Transverse colon (tissue), 4 donors: ENCODE measurements around the gene OCSTAMP. TPM values are rescaled to one million over a fixed set of nuclear protein-coding genes. Genes with fewer than 3 reads are reported as not detected.

ENCODE experiments used
- DNase-seq: peaks from one replicate; pipeline ENCODE4 v3.0.0-alpha.2; 2019
- H3K27ac ChIP-seq, 4 donors: fragments of 200-600 bp; sonication (generic); 2 replicates each; pipeline ENCODE4 v1.5.1; 2016 to 2018; ENCODE audit warnings: inconsistent platforms in 4 of 4
- H3K27me3 ChIP-seq: fragments of 200-600 bp; sonication (generic); 2 replicates; pipeline ENCODE4 v1.5.1; 2017; ENCODE audit warnings: inconsistent platforms
- H3K36me3 ChIP-seq, 4 donors: fragments of 200-600 bp; sonication (generic); 2 replicates each; pipeline ENCODE4 v1.5.1; 2017 to 2019; ENCODE audit warnings: inconsistent platforms in 4 of 4
- H3K4me1 ChIP-seq, 4 donors: fragments of 200-600 bp; sonication (generic); 2 replicates each; pipeline ENCODE4 v1.5.1; 2017 to 2020; ENCODE audit warnings: inconsistent platforms in 4 of 4
- H3K4me3 ChIP-seq, 4 donors: fragments of 200-600 bp; sonication (generic); 1 replicate in 1 of 4; 2 replicates in 3 of 4; pipeline versions ENCODE4 v1.5.1 to v1.6.1; 2017 to 2019; ENCODE audit warnings: inconsistent platforms in 4 of 4
- H3K9me3 ChIP-seq, 2 donors: fragments of 200-600 bp; sonication (generic); 2 replicates each; pipeline ENCODE4 v1.5.1; 2017 to 2019; ENCODE audit warnings: inconsistent platforms in 2 of 2
- CTCF ChIP-seq, 5 experiments: fragments of 200-600 bp in 3 of 5; fragments of 450-650 bp in 2 of 5; sonication (generic) in 3 of 5; IDR thresholded peaks; 1 replicate in 2 of 5; 2 replicates in 3 of 5; pipeline ENCODE4 v1.5.1; 2016 to 2017; ENCODE audit warnings: antibody characterized with exemption in 5 of 5, inconsistent platforms in 3 of 5, mild to moderate bottlenecking in 2 of 5, moderate library complexity in 1 of 5
- EP300 ChIP-seq: sonication (generic); formaldehyde crosslinking; IDR thresholded peaks from one replicate; pipeline ENCODE4 v1.6.1; 2017; ENCODE audit warnings: antibody characterized with exemption, low read depth
- POLR2A ChIP-seq: fragments of 450-650 bp; IDR thresholded peaks from one replicate; pipeline ENCODE4 v1.6.1; 2016; ENCODE audit warnings: antibody characterized with exemption, mild to moderate bottlenecking, moderate library complexity
- POLR2AphosphoS5 ChIP-seq, 3 donors: sonication (generic); formaldehyde crosslinking; IDR thresholded peaks; one replicate each; pipeline ENCODE4 v1.6.1; 2016; ENCODE audit warnings: antibody characterized with exemption in 3 of 3
- WGBS, 2 donors: methylation state at CpG; one replicate each; pipeline ENCODE4 v1.1.5; 2018; ENCODE audit warnings: low coverage in 1 of 2; 5-methylcytosine and 5-hydroxymethylcytosine counted together
- in situ Hi-C, 4 donors: fragments of 200-750 bp; cut with MboI; loops; one replicate each; pipeline versions ENCODE4 v1.15.0 to v1.15.1; 2017; ENCODE audit warnings: low sequenced_read_pairs in 3 of 4, low pct_ligation_motif_present in 1 of 4, low pct_unique_long_range_greater_than_20kb in 1 of 4
- intact Hi-C: fragments of 100-400 bp; cut with DNase I; formaldehyde crosslinking; loops from one replicate; pipeline ENCODE4 v1.15.1; 2023; ENCODE audit warnings: low total_unique reads
- total RNA-seq, 4 donors: library from RNA; depleted of rRNA; stranded (reverse); fragments of >200 nt; gene quantifications; one replicate each; pipeline ENCODE4 v1.1.0, GENCODE V29; 2016

The OCSTAMP gene
- total RNA-seq, 4 donors from 2014 or later: not detected

DNA sequence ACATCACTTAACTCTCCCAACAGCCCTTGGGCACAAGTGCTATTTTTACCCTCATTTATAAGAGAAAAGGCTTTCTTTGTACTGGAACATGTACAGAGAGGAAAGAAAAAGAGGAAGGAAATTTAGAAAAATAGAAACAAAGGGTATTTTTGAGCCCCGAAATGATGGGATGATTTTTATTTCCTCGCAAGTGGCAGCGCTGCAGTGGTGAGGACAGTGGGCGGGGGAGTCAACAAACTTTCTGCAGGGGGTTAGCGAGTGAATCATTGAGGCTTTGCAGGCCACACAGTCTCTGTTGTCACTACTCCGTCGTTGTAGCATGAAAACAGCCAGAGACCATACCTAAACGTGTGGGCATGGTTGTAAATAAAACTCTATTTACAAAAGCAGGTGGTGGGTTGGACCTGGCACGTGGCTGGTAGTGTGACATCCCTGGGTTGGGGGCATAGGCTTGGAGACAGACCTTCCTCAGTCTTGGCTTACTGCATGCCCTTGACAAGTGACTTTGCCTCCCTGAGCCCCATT is 25.5 kb upstream of the OCSTAMP start:
- no peak for TF ChIP-seq EP300
- TF ChIP-seq POLR2AphosphoS5 (IDR thresholded peaks at IDR 0.05): no peak
- no peak for TF ChIP-seq POLR2A
- TF ChIP-seq CTCF (IDR thresholded peaks at IDR 0.05): no peak
- Histone ChIP-seq H3K4me1 (no peaks in the 10 kb centered on the region), H3K27ac (no peak overlapping the region), H3K27me3 (no peaks in the 10 kb centered on the region), H3K36me3 (no peaks in the 10 kb centered on the region), H3K4me3 (no peak overlapping the region), H3K9me3 (no peaks in the 10 kb centered on the region)
- intact Hi-C loops (no loop called here), in situ Hi-C loops (no loop called here)
- DNase-seq: no peak
- 36 to 51% methylated on average over 4 to 9 of the region's 9 CpGs for WGBS, 2 donors

DNA sequence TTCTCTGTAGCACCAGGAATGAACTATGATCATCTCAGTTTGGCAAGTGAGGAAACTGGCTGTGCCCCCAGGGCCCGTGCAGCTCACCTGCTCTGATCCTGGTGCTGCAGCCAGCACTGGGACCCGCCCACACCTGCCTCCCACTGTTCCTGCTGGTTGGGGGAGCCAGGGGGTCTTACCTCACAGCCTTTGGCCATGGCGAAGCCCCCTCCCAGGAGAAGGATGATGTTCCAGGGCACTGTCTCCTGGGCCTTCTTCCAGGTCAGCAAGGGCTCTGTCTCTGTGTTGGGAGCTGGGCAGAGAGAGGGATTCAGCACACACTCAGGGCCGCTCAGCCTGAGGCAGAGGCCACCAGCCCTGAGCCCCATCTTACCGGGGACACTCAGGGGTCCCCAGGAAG is 24.9 kb upstream of the OCSTAMP start:
- no peak for DNase-seq
- no peak for TF ChIP-seq EP300
- no peak for TF ChIP-seq CTCF (IDR thresholded peaks at IDR 0.05)
- TF ChIP-seq POLR2A: no peak
- no peak for TF ChIP-seq POLR2AphosphoS5 (IDR thresholded peaks at IDR 0.05)
- Histone ChIP-seq H3K27me3 (no peaks in the 10 kb centered on the region), H3K4me3 (no peak overlapping the region), H3K36me3 (no peaks in the 10 kb centered on the region), H3K4me1 (no peaks in the 10 kb centered on the region), H3K27ac (no peak overlapping the region), H3K9me3 (no peaks in the 10 kb centered on the region)
- WGBS, 2 donors: 73% methylated on average over 4 of the region's 5 CpGs; no CpG with 5 or more reads in 1 of the 2 donors
- in situ Hi-C loops (no loop called here), intact Hi-C loops (no loop called here)

DNA sequence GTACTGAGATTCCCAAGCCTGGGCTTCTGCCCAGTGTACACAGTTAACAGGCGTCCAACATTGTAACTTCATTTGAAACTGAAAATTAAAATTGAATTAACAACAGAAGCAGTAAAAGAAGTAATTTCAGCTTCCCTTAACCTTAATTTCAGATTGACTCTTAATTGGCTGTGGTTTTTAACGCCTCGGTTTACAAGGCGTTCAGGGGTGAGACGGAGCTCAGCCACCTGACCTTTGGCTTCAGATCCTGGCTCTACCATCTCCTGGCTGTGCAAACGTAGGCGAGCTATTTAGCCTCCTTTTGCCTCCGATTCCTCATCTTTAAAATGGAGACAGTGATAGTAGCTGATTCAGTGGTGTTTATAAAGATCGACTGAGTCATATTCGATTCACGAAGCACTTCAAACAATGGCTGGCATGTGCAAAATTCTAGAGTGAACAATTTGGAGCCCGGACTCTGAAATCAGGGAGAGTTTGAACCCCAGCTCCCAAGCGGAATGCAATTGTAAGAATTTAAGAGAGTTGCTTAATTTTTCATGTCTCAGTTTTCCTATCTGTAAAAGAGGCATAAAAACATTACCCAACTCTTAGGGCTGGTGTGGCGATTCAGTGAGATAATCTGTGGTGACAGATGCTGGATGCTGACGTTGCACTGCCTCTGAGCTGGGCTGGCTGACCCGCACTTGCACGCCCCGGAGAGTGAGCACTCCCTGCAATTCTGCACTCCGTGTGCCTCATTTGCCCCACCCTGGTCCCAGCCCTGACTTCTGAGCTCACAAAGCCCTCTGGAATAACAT is 23.5 kb upstream of the OCSTAMP start:
- H3K36me3 ChIP-seq: no peaks in the 10 kb centered on the region
- peaks cover 0 to under 1% (median 0%) of the 10 kb centered on the region in 4 donors for H3K4me1 ChIP-seq
- in situ Hi-C loops: no loop called here
- no peak for TF ChIP-seq POLR2AphosphoS5 (IDR thresholded peaks at IDR 0.05)
- TF ChIP-seq POLR2A: no peak
- TF ChIP-seq CTCF (IDR thresholded peaks at IDR 0.05): no peak
- no peak for TF ChIP-seq EP300
- H3K4me3 ChIP-seq: no peak overlapping the region
- DNase-seq: no peak
- H3K9me3 ChIP-seq: no peaks in the 10 kb centered on the region
- H3K27ac ChIP-seq: no peak overlapping the region
- H3K27me3 ChIP-seq: no peaks in the 10 kb centered on the region
- 50 to 51% methylated on average over 11 to 19 of the region's 19 CpGs for WGBS, 2 donors
- intact Hi-C loops: no loop called here

DNA sequence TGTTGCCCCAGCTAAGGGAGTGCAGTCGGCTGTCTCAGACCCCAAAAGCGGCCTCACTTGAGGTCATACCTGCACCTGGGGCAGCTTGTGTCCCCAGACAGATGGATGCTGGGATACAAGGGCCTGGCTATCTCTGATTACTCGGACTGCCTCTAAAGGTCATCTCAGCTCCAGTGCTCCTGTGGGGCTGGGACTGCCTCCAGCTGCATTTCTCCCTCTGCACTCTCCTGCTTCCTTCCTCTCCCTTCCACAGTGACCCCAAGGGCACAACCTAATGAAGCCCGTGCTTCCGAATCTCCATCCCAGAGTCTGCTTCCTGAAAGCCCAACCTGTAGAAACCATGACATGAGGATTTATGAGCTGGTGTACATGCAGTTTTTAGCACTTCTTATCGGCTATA is 22.8 kb upstream of the OCSTAMP start:
- TF ChIP-seq EP300 (no peak), POLR2A (no peak), CTCF (IDR thresholded peaks at IDR 0.05) (no peak), POLR2AphosphoS5 (IDR thresholded peaks at IDR 0.05) (no peak)
- intact Hi-C loops: no loop called here
- no peak overlapping the region for H3K4me3 ChIP-seq
- peaks cover 0 to 7% (median 5%) of the 10 kb centered on the region in 4 donors for H3K4me1 ChIP-seq
- H3K27me3 ChIP-seq: no peaks in the 10 kb centered on the region
- no peaks in the 10 kb centered on the region for H3K9me3 ChIP-seq
- H3K27ac ChIP-seq: no peak overlapping the region
- H3K36me3 ChIP-seq: no peaks in the 10 kb centered on the region
- DNase-seq: no peak
- in situ Hi-C loops: no loop called here
- WGBS, 2 donors: 50 to 58% methylated on average over 5 to 6 of the region's 6 CpGs
